Stimulated activated CD8-positive, alpha-beta memory T cell treated with anti-CD3 and anti-CD28 coated beads, Interleukin-15, amount 100 ng/mL, for 1 hour (primary cell): ENCODE data around the gene LDLRAD1.
"Not testable (repeated sequence)": the region's sequence is repeated elsewhere in the genome, so short reads cannot be mapped to it uniquely, and the experiment has no call there.

ENCODE experiments used
- DNase-seq: peaks from one replicate; pipeline ENCODE4 v3.0.0-alpha.2; 2020; ENCODE audit warnings: low read depth

LDLRAD1 gene

GRCh38 chr1:54016343-54017282, 1.4 kb downstream of the LDLRAD1 start:
- DNase-seq, result no peak

GRCh38 chr1:54014009-54014629, 3.9 kb downstream of the LDLRAD1 start:
- DNase-seq, result no peak

GRCh38 chr1:54013393-54014008, 4.5 kb downstream of the LDLRAD1 start:
- no peak for DNase-seq

GRCh38 chr1:54012863-54013262, 5.1 kb downstream of the LDLRAD1 start:
- DNase-seq, result no peak

GRCh38 chr1:54012008-54012325, 6.0 kb downstream of the LDLRAD1 start:
- no peak for DNase-seq

- no peak for DNase-seq
Observed at GRCh38 chr1:54011316-54012007, 6.5 kb downstream of the LDLRAD1 start.

- DNase-seq, result no peak
Observed at GRCh38 chr1:54010415-54011117, 7.4 kb downstream of the LDLRAD1 start.

- DNase-seq, result no peak
Observed at GRCh38 chr1:54009406-54009805, 8.6 kb downstream of the LDLRAD1 start.

GRCh38 chr1:54008876-54009275, 9.1 kb downstream of the LDLRAD1 start:
- no peak for DNase-seq

- no peak for DNase-seq
Observed at GRCh38 chr1:54007613-54008012, 10.4 kb downstream of the LDLRAD1 start.

GRCh38 chr1:54006508-54006907, 11.5 kb downstream of the LDLRAD1 start:
- DNase-seq, result no peak

GRCh38 chr1:54004481-54005049, 13.4 kb downstream of the LDLRAD1 start:
- no peak for DNase-seq

GRCh38 chr1:54003750-54004480, 14.1 kb downstream of the LDLRAD1 start:
- DNase-seq, result not testable (repeated sequence)

- DNase-seq, result no peak
Observed at GRCh38 chr1:54003249-54003646, 14.7 kb downstream of the LDLRAD1 start.

- no peak for DNase-seq
Observed at GRCh38 chr1:54002544-54003248, 15.3 kb downstream of the LDLRAD1 start.

GRCh38 chr1:54001591-54001990, 16.4 kb downstream of the LDLRAD1 start:
- no peak for DNase-seq

- no peak for DNase-seq
Observed at GRCh38 chr1:53999920-54000319, 18.1 kb downstream of the LDLRAD1 start.

GRCh38 chr1:53998223-53998622, 19.8 kb downstream of the LDLRAD1 start:
- no peak for DNase-seq

GRCh38 chr1:53995683-53996082, 22.3 kb downstream of the LDLRAD1 start:
- DNase-seq, result no peak

- not testable (repeated sequence) for DNase-seq
Observed at GRCh38 chr1:53994516-53994915, 23.5 kb downstream of the LDLRAD1 start.
